Right hindlimb (tissue), 1 donor: ENCODE data around the gene NUMB.
A peak's percentile ranks its signal among the peaks of the same experiment; 100 is the strongest.

ENCODE experiments used
- DNase-seq: peaks from one replicate; pipeline ENCODE4 v3.0.0-alpha.2; 2018

The NUMB gene

DNA sequence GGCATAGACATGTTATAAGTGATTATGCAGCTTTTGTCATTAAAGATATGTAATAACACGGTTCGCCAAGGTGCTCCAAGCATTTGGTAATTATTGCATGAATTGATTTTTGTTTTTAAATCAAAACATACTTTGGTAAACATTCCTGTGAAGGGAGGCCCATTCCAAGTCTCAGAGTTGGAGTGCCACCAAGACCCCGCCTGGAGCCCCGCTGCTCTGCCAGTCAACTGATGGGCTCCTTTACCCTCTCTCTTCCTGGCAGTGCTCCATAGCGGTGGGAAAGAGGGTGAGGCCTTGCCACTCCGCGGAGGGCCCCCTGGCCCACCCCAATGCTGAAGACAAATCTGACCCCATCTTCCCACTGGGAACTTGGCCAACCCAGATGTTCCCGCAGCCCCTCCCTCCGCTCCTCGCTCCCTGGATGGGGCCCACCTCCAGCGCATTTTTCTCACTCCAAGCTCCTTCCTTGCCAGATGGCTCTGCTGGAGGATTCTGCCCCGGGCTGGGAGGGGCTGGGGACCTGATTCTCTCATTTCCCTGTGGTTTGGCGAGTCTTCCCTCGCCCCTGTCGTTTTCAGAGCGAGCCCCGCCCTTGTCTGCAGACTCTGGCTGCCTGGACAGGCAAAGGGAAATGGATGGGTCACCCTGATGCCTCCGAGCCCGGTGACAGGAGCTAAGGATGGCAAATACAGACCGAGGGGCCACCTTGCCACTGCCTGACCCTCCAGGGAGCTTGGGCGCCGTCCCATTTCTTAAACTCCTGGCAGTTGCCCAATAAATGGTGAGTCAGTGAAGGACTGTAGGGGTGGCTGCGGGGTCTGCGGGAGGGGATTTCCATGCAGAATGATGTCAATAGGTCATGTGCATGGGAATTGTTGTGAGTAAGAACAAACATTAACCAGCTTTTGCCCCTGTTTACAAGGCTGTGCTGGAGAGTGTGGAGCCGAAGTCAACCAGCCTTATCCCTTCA, 230.2 kb downstream of the NUMB start:
- peak; percentile 89 for DNase-seq

DNA sequence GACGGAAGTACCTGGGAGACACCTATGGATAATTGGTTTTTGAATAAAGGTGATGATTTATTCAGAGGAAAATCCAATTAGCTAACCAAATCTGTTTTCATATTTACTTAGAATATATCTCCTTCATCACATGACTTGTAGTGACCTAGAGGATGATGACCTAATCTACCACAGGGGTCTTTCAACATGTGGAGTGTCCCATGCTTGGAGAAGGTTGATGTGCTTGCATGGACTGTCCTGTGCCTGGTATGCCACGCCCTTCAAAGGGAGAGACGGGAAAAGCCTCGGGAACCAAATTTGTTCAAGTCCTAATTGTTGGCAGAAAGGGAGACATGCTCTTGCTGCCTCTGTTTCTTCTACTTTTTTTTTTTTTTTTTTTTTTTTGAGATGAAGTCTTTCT, 232.8 kb downstream of the NUMB start:
- no peak for DNase-seq
